ENCODE measurements around the gene IQCM.
"Not testable (repeated sequence)": the region's sequence is repeated elsewhere in the genome, so short reads cannot be mapped to it uniquely, and the experiment has no call there.

Gene IQCM

GRCh38 chr4:149349541-149349940 lies 466.1 kb downstream of the IQCM start:
- POLR2A ChIA-PET, result no interaction called here
- CTCF ChIA-PET, result no interaction called here
- TF ChIP-seq FOXK2 (IDR thresholded peaks at IDR 0.05) (no peak), SUZ12 (IDR thresholded peaks at IDR 0.05) (no peak), ELF4 (IDR thresholded peaks at IDR 0.05) (no peak), BHLHE40 (IDR thresholded peaks at IDR 0.05; ENCODE audit: borderline replicate concordance) (no peak), HDGF (IDR thresholded peaks at IDR 0.05; ENCODE audit: borderline replicate concordance) (no peak), CTBP1 (IDR thresholded peaks at IDR 0.05; ENCODE audit: borderline replicate concordance) (no peak), L3MBTL2 (conservative IDR thresholded peaks at IDR 0.05) (no peak), TARDBP (IDR thresholded peaks at IDR 0.05) (no peak), PKNOX1 (IDR thresholded peaks at IDR 0.05) (no peak), FOXA1 (IDR thresholded peaks at IDR 0.05) (no peak), ZNF384 (IDR thresholded peaks at IDR 0.05) (no peak), FOXM1 (IDR thresholded peaks at IDR 0.05; ENCODE audit: borderline replicate concordance) (no peak), LEF1 (IDR thresholded peaks at IDR 0.05; ENCODE audit: borderline replicate concordance) (no peak), NFRKB (IDR thresholded peaks at IDR 0.05) (no peak), ARNT (IDR thresholded peaks at IDR 0.05) (no peak), SP1 (IDR thresholded peaks at IDR 0.05) (no peak)
- DNase-seq (ENCODE audit: extremely low spot score), result no peak

DNA sequence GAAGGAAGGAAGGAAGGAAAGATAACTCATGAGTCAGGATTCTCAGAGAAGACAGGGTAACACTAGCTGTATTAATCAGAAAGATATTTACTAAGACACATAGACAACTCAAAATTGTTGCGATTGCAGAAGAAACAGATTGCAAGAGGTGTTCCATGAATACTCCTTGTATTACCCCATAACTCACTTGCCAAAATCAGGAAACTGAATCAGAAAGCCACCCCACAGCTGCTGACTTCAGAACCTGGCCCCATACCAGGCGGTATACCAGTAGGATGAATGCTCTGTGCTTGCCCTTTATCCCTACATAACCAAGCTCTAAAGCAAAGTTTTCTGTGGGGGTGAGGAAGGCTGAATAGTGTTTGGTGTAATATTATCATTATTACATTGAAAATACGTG lies 468.5 kb downstream of the IQCM start:
- POLR2A ChIA-PET, result no interaction called here
- TF ChIP-seq L3MBTL2 (conservative IDR thresholded peaks at IDR 0.05) (no peak), CTBP1 (IDR thresholded peaks at IDR 0.05; ENCODE audit: borderline replicate concordance) (no peak), HDGF (IDR thresholded peaks at IDR 0.05; ENCODE audit: borderline replicate concordance) (no peak), ARNT (IDR thresholded peaks at IDR 0.05) (no peak), FOXM1 (IDR thresholded peaks at IDR 0.05; ENCODE audit: borderline replicate concordance) (no peak), LEF1 (IDR thresholded peaks at IDR 0.05; ENCODE audit: borderline replicate concordance) (no peak), TARDBP (IDR thresholded peaks at IDR 0.05) (no peak), SP1 (IDR thresholded peaks at IDR 0.05) (no peak), SUZ12 (IDR thresholded peaks at IDR 0.05) (no peak), FOXK2 (IDR thresholded peaks at IDR 0.05) (no peak), BHLHE40 (IDR thresholded peaks at IDR 0.05; ENCODE audit: borderline replicate concordance) (no peak), ELF4 (IDR thresholded peaks at IDR 0.05) (no peak)
- CTCF ChIA-PET, result no interaction called here
- DNase-seq (ENCODE audit: extremely low spot score), result no peak

GRCh38 chr4:149345424-149345823 lies 470.2 kb downstream of the IQCM start:
- POLR2A ChIA-PET, result no interaction called here
- CTCF ChIA-PET, result interaction anchor here (0.6 kb wide), 1 partner anchor 10 kb away, joined by 3 read pairs; no protein-coding TSS in a partner anchor
- DNase-seq (ENCODE audit: extremely low spot score), result no peak
- no peak for TF ChIP-seq HDGF (IDR thresholded peaks at IDR 0.05; ENCODE audit: borderline replicate concordance)
- TF ChIP-seq SUZ12 (IDR thresholded peaks at IDR 0.05), result no peak
- TF ChIP-seq NFRKB (IDR thresholded peaks at IDR 0.05), result no peak
- no peak for TF ChIP-seq LEF1 (IDR thresholded peaks at IDR 0.05; ENCODE audit: borderline replicate concordance)
- TF ChIP-seq ARNT (IDR thresholded peaks at IDR 0.05), result no peak

- POLR2A ChIA-PET, result no interaction called here
- TF ChIP-seq TARDBP (IDR thresholded peaks at IDR 0.05) (no peak), SUZ12 (IDR thresholded peaks at IDR 0.05) (no peak), L3MBTL2 (conservative IDR thresholded peaks at IDR 0.05) (no peak), BHLHE40 (IDR thresholded peaks at IDR 0.05; ENCODE audit: borderline replicate concordance) (no peak), ELF4 (IDR thresholded peaks at IDR 0.05) (no peak), ZNF384 (IDR thresholded peaks at IDR 0.05) (no peak), NFRKB (IDR thresholded peaks at IDR 0.05) (no peak)
- CTCF ChIA-PET, result no interaction called here
- no peak for DNase-seq (ENCODE audit: extremely low spot score)
These were observed 471.2 kb downstream of the IQCM start for GRCh38 chr4:149344436-149344835.

GRCh38 chr4:149343614-149344013 lies 472.0 kb downstream of the IQCM start:
- ChIA-PET CTCF (no interaction called here), POLR2A (no interaction called here)
- DNase-seq (ENCODE audit: extremely low spot score), result no peak
- TF ChIP-seq TARDBP (IDR thresholded peaks at IDR 0.05) (no peak), ARNT (IDR thresholded peaks at IDR 0.05) (no peak), ZNF384 (IDR thresholded peaks at IDR 0.05) (no peak), PKNOX1 (IDR thresholded peaks at IDR 0.05) (no peak), FOXK2 (IDR thresholded peaks at IDR 0.05) (no peak), HDGF (IDR thresholded peaks at IDR 0.05; ENCODE audit: borderline replicate concordance) (no peak), FOXA1 (IDR thresholded peaks at IDR 0.05) (no peak), SP1 (IDR thresholded peaks at IDR 0.05) (no peak), NFRKB (IDR thresholded peaks at IDR 0.05) (no peak)

GRCh38 chr4:149341117-149341516 lies 474.5 kb downstream of the IQCM start:
- CTCF ChIA-PET; DNase-seq (ENCODE audit: extremely low spot score); POLR2A ChIA-PET: not testable (repeated sequence)

DNA sequence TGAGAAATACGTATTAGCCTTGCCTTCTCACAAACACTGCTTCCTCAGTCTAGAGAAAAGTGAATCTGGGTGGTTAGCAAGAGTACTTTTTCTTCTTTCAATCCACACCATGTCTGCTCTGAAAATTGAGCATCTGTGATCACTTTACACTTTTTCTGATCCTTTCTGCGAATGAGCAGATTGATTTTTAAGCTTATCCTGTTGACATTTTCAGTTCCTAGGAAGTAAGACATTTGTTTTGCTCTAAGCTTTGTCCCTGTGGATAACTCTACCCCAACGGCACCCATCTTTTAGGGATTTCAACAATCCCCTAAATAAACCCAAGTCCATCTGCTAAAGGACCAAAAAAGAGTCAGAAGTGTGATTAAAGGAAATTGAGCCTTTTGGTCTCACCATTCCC lies 487.5 kb downstream of the IQCM start:
- POLR2A ChIA-PET, result no interaction called here
- DNase-seq (ENCODE audit: extremely low spot score), result no peak
- TF ChIP-seq ZNF384 (IDR thresholded peaks at IDR 0.05) (no peak), HDGF (IDR thresholded peaks at IDR 0.05; ENCODE audit: borderline replicate concordance) (no peak), CTBP1 (IDR thresholded peaks at IDR 0.05; ENCODE audit: borderline replicate concordance) (no peak), SUZ12 (IDR thresholded peaks at IDR 0.05) (no peak), FOXK2 (IDR thresholded peaks at IDR 0.05) (no peak), ARNT (IDR thresholded peaks at IDR 0.05) (no peak), PKNOX1 (IDR thresholded peaks at IDR 0.05) (no peak), NFRKB (IDR thresholded peaks at IDR 0.05) (no peak)
- CTCF ChIA-PET, result no interaction called here
